Testis (tissue), 2 donors: Measurements from ENCODE around the gene QRFP.

Experiments used
- CTCF ChIP-seq, 3 experiments: fragments of 450-650 bp in 2 of 3; fragments of 200-600 bp in 1 of 3; sonication (generic) in 1 of 3; IDR thresholded peaks; one replicate each; pipeline ENCODE4 v1.5.1; 2016 to 2019; ENCODE audit warnings: antibody characterized with exemption in 3 of 3, mild to moderate bottlenecking in 2 of 3, moderate library complexity in 1 of 3
- POLR2A ChIP-seq: fragments of 450-650 bp; IDR thresholded peaks from one replicate; pipeline ENCODE4 v1.6.1; 2017; ENCODE audit warnings: antibody characterized with exemption, mild to moderate bottlenecking, moderate library complexity

- TF ChIP-seq CTCF (IDR thresholded peaks at IDR 0.05) = peak; percentile 62 to 87 (median 81)
- no peak for TF ChIP-seq POLR2A
Measured at GRCh38 chr9:130940693-130941576, 44.3 kb upstream of the QRFP start.
